ENCODE measurements around the gene FAM117A. TPM values are rescaled to one million over a fixed set of nuclear protein-coding genes. Genes with fewer than 3 reads are reported as not detected.
A peak's percentile ranks its signal among the peaks of the same experiment; 100 is the strongest.

FAM117A gene
- total RNA-seq, 4 donors from 2014 or later: 5.6 to 7.5 (median 6.5) TPM

DNA sequence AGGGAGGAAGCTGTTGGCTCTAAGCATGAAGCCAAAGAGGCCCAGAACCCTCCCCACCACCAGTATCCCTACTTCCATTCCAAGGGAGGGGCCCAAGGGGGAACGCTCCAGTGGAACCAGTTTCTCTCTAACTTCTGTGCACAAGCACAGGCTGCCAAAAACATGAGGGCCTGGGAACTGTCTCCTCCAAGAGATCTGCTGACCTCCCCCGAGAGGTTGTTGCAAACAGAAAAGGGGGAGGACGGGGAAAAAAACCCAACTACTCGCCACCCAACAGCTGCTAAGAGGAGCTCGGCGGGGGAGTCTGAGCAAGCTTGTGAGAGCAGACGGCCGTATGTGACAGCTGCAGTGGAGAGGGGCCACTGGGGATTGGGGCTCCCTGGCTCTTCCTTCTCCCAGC lies 40.5 kb downstream of the FAM117A start:
- Histone ChIP-seq H3K4me3 (peak overlapping the region in 1 of 4 donors; percentile 29), H3K27me3 (no peaks in the 10 kb centered on the region), H3K9me3 (no peaks in the 10 kb centered on the region), H3K36me3 (peaks cover 2 to 59% (median 9%) of the 10 kb centered on the region in 3 donors), H3K27ac (peak overlapping the region; percentile 2 to 72 (median 58)), H3K4me1 (peaks cover 9 to 49% (median 15%) of the 10 kb centered on the region in 3 donors)
- no peak for DNase-seq
- TF ChIP-seq, protein P1, sequence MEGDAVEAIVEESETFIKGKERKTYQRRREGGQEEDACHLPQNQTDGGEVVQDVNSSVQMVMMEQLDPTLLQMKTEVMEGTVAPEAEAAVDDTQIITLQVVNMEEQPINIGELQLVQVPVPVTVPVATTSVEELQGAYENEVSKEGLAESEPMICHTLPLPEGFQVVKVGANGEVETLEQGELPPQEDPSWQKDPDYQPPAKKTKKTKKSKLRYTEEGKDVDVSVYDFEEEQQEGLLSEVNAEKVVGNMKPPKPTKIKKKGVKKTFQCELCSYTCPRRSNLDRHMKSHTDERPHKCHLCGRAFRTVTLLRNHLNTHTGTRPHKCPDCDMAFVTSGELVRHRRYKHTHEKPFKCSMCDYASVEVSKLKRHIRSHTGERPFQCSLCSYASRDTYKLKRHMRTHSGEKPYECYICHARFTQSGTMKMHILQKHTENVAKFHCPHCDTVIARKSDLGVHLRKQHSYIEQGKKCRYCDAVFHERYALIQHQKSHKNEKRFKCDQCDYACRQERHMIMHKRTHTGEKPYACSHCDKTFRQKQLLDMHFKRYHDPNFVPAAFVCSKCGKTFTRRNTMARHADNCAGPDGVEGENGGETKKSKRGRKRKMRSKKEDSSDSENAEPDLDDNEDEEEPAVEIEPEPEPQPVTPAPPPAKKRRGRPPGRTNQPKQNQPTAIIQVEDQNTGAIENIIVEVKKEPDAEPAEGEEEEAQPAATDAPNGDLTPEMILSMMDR (IDR thresholded peaks at IDR 0.05): no peak
- no peak for TF ChIP-seq POLR2A (IDR thresholded peaks at IDR 0.05)
- 49 to 55% methylated on average over 7 to 8 of the region's 8 CpGs for WGBS, 2 donors
- intact Hi-C loops (cut with DNase I): no loop called here

DNA sequence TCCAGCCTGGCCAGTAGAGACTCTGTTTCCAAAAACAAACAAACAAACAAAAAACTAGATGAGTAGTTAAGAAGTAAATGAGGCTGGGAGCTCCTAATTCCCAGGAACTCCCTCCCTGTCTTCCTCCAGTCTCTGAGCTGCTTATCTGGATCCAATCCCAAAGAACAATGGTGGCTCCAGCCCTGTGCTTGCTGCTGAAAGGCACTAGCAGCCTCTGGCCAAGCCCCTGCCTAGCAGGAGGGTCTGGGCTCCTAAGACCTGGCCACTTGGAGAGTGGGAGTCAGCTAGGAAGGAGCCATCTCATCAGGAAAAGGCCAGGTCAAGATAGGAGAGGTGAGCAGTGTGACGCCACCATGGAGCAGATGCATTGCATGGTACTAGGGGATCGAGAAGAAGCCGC lies 41.9 kb downstream of the FAM117A start:
- TF ChIP-seq POLR2A (IDR thresholded peaks at IDR 0.05): no peak
- TF ChIP-seq, protein P1 (IDR thresholded peaks at IDR 0.05): no peak
- intact Hi-C loops (cut with DNase I): no loop called here
- Histone ChIP-seq H3K27me3 (no peaks in the 10 kb centered on the region), H3K36me3 (peaks cover 9 to 73% (median 16%) of the 10 kb centered on the region in 3 donors), H3K4me1 (peaks cover 9 to 37% (median 11%) of the 10 kb centered on the region in 3 donors), H3K4me3 (no peak overlapping the region), H3K27ac (peak overlapping the region in 2 of 4 donors; percentile 31 to 52), H3K9me3 (no peaks in the 10 kb centered on the region)
- DNase-seq: no peak
- 93 to 100% methylated on average over 2 to 3 of the region's 3 CpGs for WGBS, 2 donors

DNA sequence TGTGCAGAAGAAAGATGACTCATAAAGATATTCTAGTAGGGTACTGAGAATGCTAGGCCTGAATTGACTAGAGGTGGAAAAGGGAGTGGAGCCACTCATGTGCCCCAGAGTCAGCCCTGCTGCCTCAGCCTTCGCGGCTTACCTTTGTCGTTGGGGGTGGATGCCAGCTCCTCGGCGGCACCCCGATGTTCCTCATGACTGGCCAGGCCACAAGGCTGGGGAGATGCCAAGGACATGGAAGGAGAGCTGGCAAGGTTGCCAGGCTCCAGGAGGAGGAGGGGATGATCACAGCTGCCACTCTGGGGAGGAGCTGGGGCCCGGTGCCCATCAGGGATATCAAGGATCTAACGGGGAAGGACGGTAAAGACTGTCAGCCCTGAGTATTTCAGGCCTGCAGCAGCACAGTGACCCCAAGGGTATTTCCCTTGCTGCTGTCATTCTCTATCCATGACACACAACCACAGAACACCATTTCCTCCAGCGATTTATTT lies 46.5 kb downstream of the FAM117A start:
- Histone ChIP-seq H3K4me3 (no peak overlapping the region), H3K27me3 (no peaks in the 10 kb centered on the region), H3K9me3 (no peaks in the 10 kb centered on the region), H3K27ac (no peak overlapping the region), H3K4me1 (peaks cover 0 to 5% (median 0%) of the 10 kb centered on the region in 3 donors), H3K36me3 (peaks cover 9 to 99% (median 16%) of the 10 kb centered on the region in 3 donors)
- WGBS, 2 donors: 75% methylated on average over 8 to 10 of the region's 10 CpGs
- TF ChIP-seq, protein P1 (IDR thresholded peaks at IDR 0.05): no peak
- TF ChIP-seq POLR2A (IDR thresholded peaks at IDR 0.05): no peak
- DNase-seq: no peak
- intact Hi-C loops (cut with DNase I): loop anchor here (10.0 kb wide), 1 partner anchor 137 kb away; no protein-coding TSS in a partner anchor

- DNase-seq: no peak
- Histone ChIP-seq H3K27me3 (no peaks in the 10 kb centered on the region), H3K4me1 (no peaks in the 10 kb centered on the region), H3K27ac (no peak overlapping the region), H3K9me3 (no peaks in the 10 kb centered on the region), H3K4me3 (no peak overlapping the region), H3K36me3 (peaks cover 9 to 99% (median 16%) of the 10 kb centered on the region in 3 donors)
- intact Hi-C loops (cut with DNase I): loop anchor here (10.0 kb wide), 1 partner anchor 138 kb away; no protein-coding TSS in a partner anchor
- TF ChIP-seq, protein P1 (IDR thresholded peaks at IDR 0.05): no peak
- TF ChIP-seq POLR2A (IDR thresholded peaks at IDR 0.05): no peak
- 92 to 95% methylated on average over 1 of the region's 1 CpG for WGBS, 2 donors
These were observed 47.1 kb downstream of the FAM117A start for GRCh38 chr17:49716668-49717364.

- TF ChIP-seq POLR2A (IDR thresholded peaks at IDR 0.05): no peak
- TF ChIP-seq, protein P1 (IDR thresholded peaks at IDR 0.05): no peak
- intact Hi-C loops (cut with DNase I): loop anchor here (10.0 kb wide), 1 partner anchor 139 kb away; no protein-coding TSS in a partner anchor
- Histone ChIP-seq H3K27ac (peak overlapping the region in 2 of 4 donors; percentile 2 to 10), H3K4me3 (no peak overlapping the region), H3K4me1 (no peaks in the 10 kb centered on the region), H3K27me3 (no peaks in the 10 kb centered on the region), H3K36me3 (peaks cover 13 to 100% (median 16%) of the 10 kb centered on the region in 3 donors), H3K9me3 (no peaks in the 10 kb centered on the region)
- DNase-seq: no peak
- 71 to 76% methylated on average over 9 of the region's 9 CpGs for WGBS, 2 donors
These were observed 48.1 kb downstream of the FAM117A start for GRCh38 chr17:49715717-49716279.
